Kidney (tissue), 14 donors: ENCODE measurements around the gene SLC7A1. TPM values are rescaled to one million over a fixed set of nuclear protein-coding genes. Genes with fewer than 3 reads are reported as not detected.

ENCODE experiments used
- DNase-seq, 5 donors: peaks; one replicate each; pipeline ENCODE4 v3.0.0-alpha.2; 2013 to 2020
- FAIRE-seq: peaks from 2 replicates; lab custom pipeline; 2012; peaks lifted over from hg19 to GRCh38; lab: Jason Lieb, UNC
- H3K27ac ChIP-seq, 2 donors: one replicate each; pipeline ENCODE4 v1.7.0; 2013; ENCODE audit warnings: low read depth in 2 of 2, low read length in 2 of 2, inconsistent platforms in 1 of 2
- H3K27me3 ChIP-seq: one replicate; pipeline ENCODE4 v1.7.1; 2013; ENCODE audit warnings: low read length, inconsistent platforms; ENCODE audit not compliant: control insufficient read depth, insufficient read depth
- H3K36me3 ChIP-seq, 3 donors: one replicate each; pipeline versions ENCODE4 v1.7.0 to v1.7.1; 2013; ENCODE audit warnings: low read length in 3 of 3, control low read depth in 1 of 3, inconsistent platforms in 1 of 3; ENCODE audit not compliant: insufficient read depth in 3 of 3, control insufficient read depth in 2 of 3
- H3K4me1 ChIP-seq, 3 donors: one replicate each; pipeline versions ENCODE4 v1.7.0 to v1.7.1; 2013; ENCODE audit warnings: low read length in 3 of 3, inconsistent platforms in 1 of 3, low read depth in 1 of 3; ENCODE audit not compliant: control insufficient read depth in 2 of 3, insufficient read depth in 2 of 3
- H3K4me3 ChIP-seq, 3 donors: one replicate each; pipeline versions ENCODE4 v1.7.0 to v1.8.1; 2013; ENCODE audit warnings: low read length in 3 of 3, control low read depth in 1 of 3, inconsistent platforms in 1 of 3
- H3K9ac ChIP-seq, 3 donors: one replicate each; pipeline versions ENCODE4 v1.7.0 to v1.7.1; 2013; ENCODE audit warnings: low read length in 3 of 3, control low read depth in 1 of 3, inconsistent platforms in 1 of 3
- H3K9me3 ChIP-seq, 3 donors: one replicate each; pipeline versions ENCODE4 v1.7.0 to v1.7.1; 2013; ENCODE audit warnings: low read length in 3 of 3, control low read depth in 1 of 3, inconsistent platforms in 1 of 3; ENCODE audit not compliant: control insufficient read depth in 2 of 3, insufficient read depth in 1 of 3
- intact Hi-C: fragments of 100-400 bp; cut with DNase I; formaldehyde crosslinking; loops from one replicate; pipeline ENCODE4 v1.11.1; 2022
- polyA plus RNA-seq: library from polyadenylated mRNA; stranded (reverse); fragments of 350-450 nt; fragmentation: Illumina TruSeq; extraction: RNeasy Lipid Tissue Mini Kit (QIAGEN cat#74804); gene quantifications from one replicate; pipeline ENCODE4 v1.2.3, GENCODE V29; 2014; ENCODE audit warnings: low read depth, low replicate concordance; ENCODE audit not compliant: insufficient read depth
- total RNA-seq: library from RNA; stranded (reverse); fragmentation: NEBNext Ultra II Directional; extraction: Animal tissue kit (Norgen Biotek cat#: 25700); gene quantifications from one replicate; pipeline ENCODE4 v1.2.1, GENCODE V29; 2021
- TF ChIP-seq, protein P1 (sequence below): IDR thresholded peaks from 3 replicates; pipeline ENCODE4 v1.5.1; 2012; ENCODE audit warnings: mild to moderate bottlenecking, moderate library complexity, borderline replicate concordance; ENCODE audit not compliant: insufficient read depth; ENCODE audit errors: extremely low read depth
- donor health status: control.
- donor health status: control.
- donor health status: control.
- donor health status: control.
- donor health status: control.
- donor health status: DM: yes; HTN: yes; CAD: no.
- donor health status: Normal renal cell carcinoma (clear cell type).

Gene SLC7A1
- total and polyA plus RNA-seq, 2 donors from 2014 or later = 2.8 to 64.5 TPM

GRCh38 chr13:29571876-29572570 lies 23.5 kb downstream of the SLC7A1 start:
- Histone ChIP-seq H3K4me3 (no peak overlapping the region), H3K9ac (no peak overlapping the region), H3K4me1 (peaks cover 0 to 4% (median 0%) of the 10 kb centered on the region in 3 donors), H3K9me3 (no peaks in the 10 kb centered on the region), H3K27me3 (no peaks in the 10 kb centered on the region), H3K36me3 (no peaks in the 10 kb centered on the region), H3K27ac (no peak overlapping the region)
- intact Hi-C loops = no loop called here
- DNase-seq = no peak
- no peak for FAIRE-seq
- TF ChIP-seq, protein P1, sequence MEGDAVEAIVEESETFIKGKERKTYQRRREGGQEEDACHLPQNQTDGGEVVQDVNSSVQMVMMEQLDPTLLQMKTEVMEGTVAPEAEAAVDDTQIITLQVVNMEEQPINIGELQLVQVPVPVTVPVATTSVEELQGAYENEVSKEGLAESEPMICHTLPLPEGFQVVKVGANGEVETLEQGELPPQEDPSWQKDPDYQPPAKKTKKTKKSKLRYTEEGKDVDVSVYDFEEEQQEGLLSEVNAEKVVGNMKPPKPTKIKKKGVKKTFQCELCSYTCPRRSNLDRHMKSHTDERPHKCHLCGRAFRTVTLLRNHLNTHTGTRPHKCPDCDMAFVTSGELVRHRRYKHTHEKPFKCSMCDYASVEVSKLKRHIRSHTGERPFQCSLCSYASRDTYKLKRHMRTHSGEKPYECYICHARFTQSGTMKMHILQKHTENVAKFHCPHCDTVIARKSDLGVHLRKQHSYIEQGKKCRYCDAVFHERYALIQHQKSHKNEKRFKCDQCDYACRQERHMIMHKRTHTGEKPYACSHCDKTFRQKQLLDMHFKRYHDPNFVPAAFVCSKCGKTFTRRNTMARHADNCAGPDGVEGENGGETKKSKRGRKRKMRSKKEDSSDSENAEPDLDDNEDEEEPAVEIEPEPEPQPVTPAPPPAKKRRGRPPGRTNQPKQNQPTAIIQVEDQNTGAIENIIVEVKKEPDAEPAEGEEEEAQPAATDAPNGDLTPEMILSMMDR = no peak

- TF ChIP-seq, protein P1 = no peak
- Histone ChIP-seq H3K27ac (no peak overlapping the region), H3K4me1 (peaks cover 0 to 4% (median 0%) of the 10 kb centered on the region in 3 donors), H3K9ac (no peak overlapping the region), H3K9me3 (no peaks in the 10 kb centered on the region), H3K4me3 (no peak overlapping the region), H3K27me3 (no peaks in the 10 kb centered on the region), H3K36me3 (no peaks in the 10 kb centered on the region)
- intact Hi-C loops = no loop called here
- DNase-seq (no peak), FAIRE-seq (no peak)
Observed at GRCh38 chr13:29570051-29570654, 25.3 kb downstream of the SLC7A1 start.

- no peak for FAIRE-seq
- Histone ChIP-seq H3K36me3 (no peaks in the 10 kb centered on the region), H3K9ac (no peak overlapping the region), H3K4me3 (no peak overlapping the region), H3K27me3 (no peaks in the 10 kb centered on the region), H3K9me3 (no peaks in the 10 kb centered on the region), H3K4me1 (peaks cover 0 to 4% (median 0%) of the 10 kb centered on the region in 3 donors), H3K27ac (no peak overlapping the region)
- TF ChIP-seq, protein P1 = no peak
- no peak for DNase-seq
- intact Hi-C loops = no loop called here
Observed at GRCh38 chr13:29569253-29570050, 26.0 kb downstream of the SLC7A1 start.
